Gastrocnemius medialis (tissue), 4 donors: ENCODE data around the gene BCAT1. TPM values are rescaled to one million over a fixed set of nuclear protein-coding genes. Genes with fewer than 3 reads are reported as not detected.
"Not testable (repeated sequence)": the region's sequence is repeated elsewhere in the genome, so short reads cannot be mapped to it uniquely, and the experiment has no call there.

Experiments
- ATAC-seq, 2 donors: fragments of 150-250 bp; one replicate each; pipeline ENCODE4 v1.9.1; 2016
- DNase-seq, 2 donors: peaks; one replicate each; pipeline ENCODE4 v3.0.0-alpha.2; 2019
- H3K27ac ChIP-seq, 4 donors: fragments of 200-600 bp; sonication (generic); 1 replicate in 1 of 4; 2 replicates in 3 of 4; pipeline ENCODE4 v1.5.1; 2016 to 2018; ENCODE audit warnings: mild to moderate bottlenecking in 2 of 4, moderate library complexity in 1 of 4
- H3K27me3 ChIP-seq, 3 donors: fragments of 200-600 bp; sonication (generic) in 2 of 3; 1 replicate in 1 of 3; 2 replicates in 2 of 3; pipeline versions ENCODE4 v1.5.1 to v1.6.0; 2016 to 2019; ENCODE audit warnings: mild to moderate bottlenecking in 1 of 3, moderate library complexity in 1 of 3
- H3K36me3 ChIP-seq, 2 donors: fragments of 200-600 bp; sonication (generic) in 1 of 2; one replicate each; pipeline ENCODE4 v1.5.1; 2017 to 2018
- H3K4me1 ChIP-seq, 2 donors: fragments of 200-600 bp; sonication (generic) in 1 of 2; one replicate each; pipeline ENCODE4 v1.5.1; 2016 to 2017; ENCODE audit warnings: mild to moderate bottlenecking in 2 of 2
- H3K4me3 ChIP-seq, 4 donors: fragments of 200-600 bp; sonication (generic) in 3 of 4; 1 replicate in 1 of 4; 2 replicates in 3 of 4; pipeline ENCODE4 v1.5.1; 2016 to 2019; ENCODE audit warnings: mild to moderate bottlenecking in 2 of 4
- H3K9me3 ChIP-seq, 3 donors: fragments of 200-600 bp; sonication (generic) in 2 of 3; 1 replicate in 1 of 3; 2 replicates in 2 of 3; pipeline ENCODE4 v1.5.1; 2016 to 2019
- POLR2A ChIP-seq, 2 donors: fragments of 450-650 bp; IDR thresholded peaks; one replicate each; pipeline ENCODE4 v1.6.1; 2017; ENCODE audit warnings: antibody characterized with exemption in 2 of 2, mild to moderate bottlenecking in 2 of 2, moderate library complexity in 2 of 2
- in situ Hi-C, 4 donors: fragments of 200-750 bp; cut with MboI; loops; one replicate each; pipeline versions ENCODE4 v1.15.0 to v1.8.0; 2017; ENCODE audit warnings: low sequenced_read_pairs in 4 of 4
- intact Hi-C: fragments of 100-400 bp; cut with DNase I; formaldehyde crosslinking; loops from one replicate; pipeline ENCODE4 v1.15.1; 2023; ENCODE audit warnings: low total_unique reads
- total RNA-seq, 4 donors: library from RNA; depleted of rRNA; stranded (reverse); fragments of >200 nt; gene quantifications; one replicate each; pipeline versions ENCODE4 v1.1.0 to v1.2.3, GENCODE V29; 2016
- TF ChIP-seq, protein P1 (sequence below), 5 experiments: fragments of 450-650 bp in 3 of 5; fragments of 200-600 bp in 2 of 5; sonication (generic) in 2 of 5; IDR thresholded peaks in 4 of 5; conservative IDR thresholded peaks in 1 of 5; 1 replicate in 4 of 5; 2 replicates in 1 of 5; pipeline ENCODE4 v1.5.1; 2016 to 2019; ENCODE audit warnings: antibody characterized with exemption in 5 of 5, mild to moderate bottlenecking in 3 of 5, moderate library complexity in 3 of 5

BCAT1 gene
- total RNA-seq, 4 donors from 2014 or later, result 1.6 to 7.5 (median 3.9) TPM

- no peak for TF ChIP-seq POLR2A (IDR thresholded peaks at IDR 0.05)
- TF ChIP-seq, protein P1, sequence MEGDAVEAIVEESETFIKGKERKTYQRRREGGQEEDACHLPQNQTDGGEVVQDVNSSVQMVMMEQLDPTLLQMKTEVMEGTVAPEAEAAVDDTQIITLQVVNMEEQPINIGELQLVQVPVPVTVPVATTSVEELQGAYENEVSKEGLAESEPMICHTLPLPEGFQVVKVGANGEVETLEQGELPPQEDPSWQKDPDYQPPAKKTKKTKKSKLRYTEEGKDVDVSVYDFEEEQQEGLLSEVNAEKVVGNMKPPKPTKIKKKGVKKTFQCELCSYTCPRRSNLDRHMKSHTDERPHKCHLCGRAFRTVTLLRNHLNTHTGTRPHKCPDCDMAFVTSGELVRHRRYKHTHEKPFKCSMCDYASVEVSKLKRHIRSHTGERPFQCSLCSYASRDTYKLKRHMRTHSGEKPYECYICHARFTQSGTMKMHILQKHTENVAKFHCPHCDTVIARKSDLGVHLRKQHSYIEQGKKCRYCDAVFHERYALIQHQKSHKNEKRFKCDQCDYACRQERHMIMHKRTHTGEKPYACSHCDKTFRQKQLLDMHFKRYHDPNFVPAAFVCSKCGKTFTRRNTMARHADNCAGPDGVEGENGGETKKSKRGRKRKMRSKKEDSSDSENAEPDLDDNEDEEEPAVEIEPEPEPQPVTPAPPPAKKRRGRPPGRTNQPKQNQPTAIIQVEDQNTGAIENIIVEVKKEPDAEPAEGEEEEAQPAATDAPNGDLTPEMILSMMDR (IDR thresholded peaks at IDR 0.05 in 4 of 5, conservative IDR thresholded peaks at IDR 0.05 in 1 of 5), result no peak
- intact Hi-C loops, result no loop called here
- no peaks in the 10 kb centered on the region for H3K36me3 ChIP-seq
- ATAC-seq (no peak), DNase-seq (no peak)
- in situ Hi-C loops, result no loop called here
- no peaks in the 10 kb centered on the region for H3K4me1 ChIP-seq
- no peak overlapping the region for H3K27ac ChIP-seq
- no peaks in the 10 kb centered on the region for H3K9me3 ChIP-seq
- no peak overlapping the region for H3K4me3 ChIP-seq
- H3K27me3 ChIP-seq, result no peaks in the 10 kb centered on the region
Measured at GRCh38 chr12:24814379-24815113, 134.4 kb downstream of the BCAT1 start.

- ATAC-seq (no peak), DNase-seq (no peak)
- intact Hi-C loops (no loop called here), in situ Hi-C loops (no loop called here)
- Histone ChIP-seq H3K27me3 (no peaks in the 10 kb centered on the region), H3K4me3 (no peak overlapping the region), H3K36me3 (no peaks in the 10 kb centered on the region), H3K27ac (no peak overlapping the region), H3K9me3 (no peaks in the 10 kb centered on the region), H3K4me1 (no peaks in the 10 kb centered on the region)
- TF ChIP-seq POLR2A (IDR thresholded peaks at IDR 0.05), result no peak
- TF ChIP-seq, protein P1 (IDR thresholded peaks at IDR 0.05 in 4 of 5, conservative IDR thresholded peaks at IDR 0.05 in 1 of 5), result no peak
Measured at GRCh38 chr12:24810378-24810777, 138.5 kb downstream of the BCAT1 start.

DNA sequence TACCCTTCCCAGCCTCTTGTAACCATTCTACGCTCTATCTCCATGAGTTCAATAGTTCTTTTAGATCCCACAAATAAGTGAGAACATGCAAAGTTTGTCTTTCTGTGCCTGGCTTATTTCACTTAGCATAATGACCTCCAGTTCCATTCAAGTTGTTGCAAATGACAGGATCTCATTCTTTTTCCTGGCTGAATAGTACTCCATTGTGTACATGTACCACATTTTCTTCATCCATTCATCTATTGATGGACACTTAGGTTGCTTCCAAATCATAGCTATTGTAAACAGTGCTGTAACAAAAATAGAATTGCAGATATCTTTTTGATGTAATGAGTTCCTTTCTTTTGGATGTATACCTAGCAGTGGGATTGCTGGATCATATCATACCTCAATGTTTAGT lies 139.6 kb downstream of the BCAT1 start:
- H3K4me1 ChIP-seq, H3K27me3 ChIP-seq, H3K4me3 ChIP-seq, DNase-seq, in situ Hi-C loops, ATAC-seq, H3K27ac ChIP-seq, H3K9me3 ChIP-seq, H3K36me3 ChIP-seq, intact Hi-C loops: not testable (repeated sequence)

GRCh38 chr12:24808651-24809050 lies 140.2 kb downstream of the BCAT1 start:
- DNase-seq, result no peak
- TF ChIP-seq, protein P1 (IDR thresholded peaks at IDR 0.05 in 4 of 5, conservative IDR thresholded peaks at IDR 0.05 in 1 of 5), result no peak
- no peak for TF ChIP-seq POLR2A (IDR thresholded peaks at IDR 0.05)
- intact Hi-C loops (no loop called here), in situ Hi-C loops (no loop called here)
- no peaks in the 10 kb centered on the region for H3K36me3 ChIP-seq
- H3K4me1 ChIP-seq, result no peaks in the 10 kb centered on the region
- no peak overlapping the region for H3K27ac ChIP-seq
- H3K27me3 ChIP-seq, result no peaks in the 10 kb centered on the region
- no peak overlapping the region for H3K4me3 ChIP-seq
- H3K9me3 ChIP-seq, result no peaks in the 10 kb centered on the region
- no peak for ATAC-seq

GRCh38 chr12:24806386-24806785 lies 142.5 kb downstream of the BCAT1 start:
- no peak for ATAC-seq
- DNase-seq, result no peak
- intact Hi-C loops, result no loop called here
- H3K36me3 ChIP-seq, result no peaks in the 10 kb centered on the region
- no peak overlapping the region for H3K27ac ChIP-seq
- no peaks in the 10 kb centered on the region for H3K9me3 ChIP-seq
- H3K4me3 ChIP-seq, result no peak overlapping the region
- H3K4me1 ChIP-seq, result no peaks in the 10 kb centered on the region
- TF ChIP-seq POLR2A (IDR thresholded peaks at IDR 0.05), result no peak
- TF ChIP-seq, protein P1 (IDR thresholded peaks at IDR 0.05 in 4 of 5, conservative IDR thresholded peaks at IDR 0.05 in 1 of 5), result no peak
- H3K27me3 ChIP-seq, result no peaks in the 10 kb centered on the region
- in situ Hi-C loops, result no loop called here
